Measurements from ENCODE around the gene C17orf67.

C17orf67 gene, protein sequence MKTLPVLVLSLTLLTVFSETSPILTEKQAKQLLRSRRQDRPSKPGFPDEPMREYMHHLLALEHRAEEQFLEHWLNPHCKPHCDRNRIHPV

DNA sequence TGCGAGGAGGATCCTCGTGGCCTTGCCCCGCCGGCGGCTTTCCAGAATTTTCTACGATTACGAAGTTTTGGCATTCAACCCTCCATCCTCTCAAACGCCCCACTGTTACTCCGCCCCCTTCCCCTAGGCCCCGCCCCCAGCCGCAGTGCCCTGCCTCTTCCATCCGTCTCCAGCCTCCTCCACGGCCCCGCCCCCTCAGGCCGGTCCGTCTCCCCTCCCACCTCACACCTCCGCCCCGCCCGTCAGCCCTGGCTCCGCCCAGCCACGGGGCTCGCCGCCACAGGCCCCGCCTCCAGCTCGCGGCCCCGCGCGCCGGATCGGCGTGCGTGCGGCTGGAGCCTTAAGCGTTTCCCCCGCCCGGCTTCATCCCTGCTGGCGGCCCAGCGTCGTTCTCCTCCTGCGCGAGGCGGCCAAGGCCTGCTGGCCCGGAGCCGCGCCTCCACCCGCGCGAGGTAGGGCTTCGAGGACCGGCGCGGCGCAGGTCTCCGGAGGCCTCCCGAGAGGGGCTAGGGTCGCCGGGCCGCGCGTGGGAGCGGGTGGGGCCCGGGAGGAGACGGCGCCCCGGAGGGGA, at the start of gene C17orf67, which contains the start of gene DGKE:
TSS of gene C17orf67 (minus strand) at position 112 of the 571 bp plus-strand sequence. CDS start 18,110 bp downstream, outside the sequence.
TSS of gene DGKE (plus strand) at position 343 of the 571 bp plus-strand sequence. CDS start 645 bp downstream, outside the sequence.
- peak; percentile 98 to 99 for DNase-seq

DNA sequence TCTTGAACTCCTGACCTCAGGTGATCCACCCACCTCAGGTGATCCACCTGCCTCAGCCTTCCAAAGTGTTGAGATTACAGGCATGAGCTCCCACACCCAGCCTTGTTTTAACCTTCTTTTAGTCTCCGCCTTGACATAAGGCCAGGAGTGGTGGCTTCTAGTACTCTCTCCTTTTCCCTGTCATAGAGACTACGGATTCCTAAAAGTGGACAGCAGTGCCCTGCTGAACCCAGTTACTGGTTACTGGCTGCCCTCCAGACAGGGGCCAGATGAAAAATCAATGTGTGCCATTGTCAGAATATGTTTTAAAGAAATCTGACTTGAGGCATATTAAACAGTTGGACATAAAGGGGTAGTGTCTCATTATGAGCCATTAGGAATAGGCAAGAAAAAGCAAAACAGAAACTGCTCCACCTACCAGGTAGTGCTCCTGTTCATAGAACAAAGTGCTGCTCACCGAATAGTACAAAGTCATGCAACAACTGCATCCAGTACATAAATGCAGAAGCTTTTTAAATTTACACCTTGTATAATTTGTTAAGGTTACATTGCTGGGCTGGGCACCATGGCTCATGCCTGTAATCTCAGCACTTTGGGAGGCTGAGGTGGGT, 48.1 kb upstream of the C17orf67 start:
- DNase-seq: no peak

DNA sequence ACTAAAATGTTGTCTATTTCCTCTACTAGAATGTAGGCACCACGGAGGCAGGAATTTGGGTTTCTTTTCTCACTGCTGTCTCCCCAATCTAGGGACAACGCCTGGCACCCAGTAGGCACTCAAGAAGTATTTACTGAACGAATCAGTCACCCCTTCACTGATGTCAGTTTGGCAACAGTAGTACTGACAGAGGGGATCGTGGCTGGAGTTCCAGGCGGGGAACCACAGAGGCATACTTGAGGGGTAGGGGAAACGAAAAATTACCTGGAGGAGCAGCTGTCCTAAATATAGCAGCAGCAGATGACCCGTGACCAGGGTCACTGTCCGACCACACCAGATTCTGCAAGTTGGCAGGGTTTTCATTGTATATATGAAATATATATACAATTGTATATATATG, 46.9 kb upstream of the C17orf67 start:
- DNase-seq: no peak

- no peak for DNase-seq
Measured at GRCh38 chr17:56880133-56880532, 46.4 kb upstream of the C17orf67 start.

GRCh38 chr17:56879280-56879679, 45.6 kb upstream of the C17orf67 start:
- no peak for DNase-seq

- DNase-seq: no peak
Measured at GRCh38 chr17:56876766-56877179, 43.1 kb upstream of the C17orf67 start.

GRCh38 chr17:56870081-56870651, 36.4 kb upstream of the C17orf67 start:
- DNase-seq: peak in 1 of 2 donors; percentile 15

GRCh38 chr17:56868716-56869115, 35.0 kb upstream of the C17orf67 start:
- DNase-seq: no peak

GRCh38 chr17:56867948-56868376, 34.2 kb upstream of the C17orf67 start:
- DNase-seq: no peak

GRCh38 chr17:56866496-56866895, 32.8 kb upstream of the C17orf67 start:
- no peak for DNase-seq

DNA sequence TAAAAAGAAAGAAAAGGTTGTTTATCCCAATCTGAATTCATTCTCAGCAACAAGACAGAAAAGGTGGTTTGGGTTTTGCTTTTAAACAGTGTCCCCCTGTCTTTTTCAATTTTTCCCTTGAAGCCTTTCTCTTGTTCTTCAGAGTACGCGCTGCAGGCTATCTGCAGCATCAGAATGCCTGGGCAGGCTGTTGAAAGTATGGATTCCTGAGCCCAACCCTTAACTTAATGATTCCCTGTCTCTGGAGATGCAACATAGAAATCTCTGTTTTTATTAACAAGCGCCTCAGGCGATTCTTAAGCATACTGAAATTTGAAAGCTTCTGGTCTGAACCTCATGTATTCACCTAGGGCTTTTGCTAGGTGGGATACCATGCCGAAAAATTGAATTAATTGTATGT, 32.4 kb upstream of the C17orf67 start:
- DNase-seq: no peak

DNA sequence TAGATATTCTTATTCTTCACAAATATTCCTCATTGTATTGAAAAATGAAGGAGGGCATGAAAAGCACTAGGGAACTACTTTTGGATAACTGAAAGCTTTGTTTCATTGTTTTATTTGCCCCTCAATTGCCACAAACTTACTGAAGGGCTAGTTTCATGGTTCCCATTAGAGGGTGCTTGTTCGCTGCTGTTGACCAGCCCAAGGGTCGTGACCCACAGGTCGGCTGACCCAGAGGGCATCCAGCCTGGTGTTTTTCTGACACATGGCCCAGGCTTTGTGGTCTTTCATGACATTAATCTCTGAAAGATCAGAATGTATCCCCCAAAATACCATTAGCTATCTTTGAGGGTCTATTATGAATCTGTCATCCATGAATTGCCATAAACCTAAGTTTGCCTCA, 30.3 kb upstream of the C17orf67 start:
- DNase-seq: no peak

DNA sequence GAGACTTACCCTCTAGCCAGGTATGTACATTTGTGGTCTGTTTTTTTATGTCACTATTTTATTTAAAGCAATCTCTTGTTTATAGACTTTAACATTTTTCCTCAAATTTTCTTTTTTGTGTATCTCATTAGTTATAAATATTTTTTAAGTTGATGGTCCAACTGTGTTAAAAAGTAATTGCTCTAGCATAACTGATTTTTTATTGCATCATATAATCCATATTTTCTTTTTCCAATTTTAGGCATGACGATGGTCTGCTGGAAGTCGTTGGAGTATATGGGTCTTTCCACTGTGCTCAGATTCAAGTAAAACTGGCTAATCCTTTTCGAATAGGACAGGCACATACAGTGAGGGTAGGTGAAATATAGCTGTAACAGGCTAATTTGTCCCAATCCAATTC, 28.2 kb upstream of the C17orf67 start:
- DNase-seq: no peak

- DNase-seq: no peak
Measured at GRCh38 chr17:56851008-56851407, 17.3 kb upstream of the C17orf67 start.

DNA sequence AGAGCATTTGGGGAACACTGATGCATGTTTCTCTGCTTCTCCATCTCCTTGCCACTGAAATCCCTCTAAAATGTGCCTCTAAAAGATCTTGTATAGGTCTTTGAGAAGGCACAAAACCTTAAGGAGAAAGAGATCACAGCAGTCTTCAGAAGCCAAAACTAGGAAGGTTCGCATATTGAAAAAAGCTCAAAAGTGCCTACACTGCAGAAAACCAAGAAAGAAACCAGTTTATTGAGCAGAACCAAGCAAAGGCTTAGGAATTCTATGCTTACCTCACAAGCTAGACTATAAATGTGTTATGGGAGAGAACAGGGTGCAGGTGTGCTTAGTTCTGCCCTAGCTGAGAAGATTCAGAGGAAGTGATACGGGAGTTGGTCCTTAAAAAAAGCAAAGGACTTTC, 16.9 kb upstream of the C17orf67 start:
- DNase-seq: no peak

GRCh38 chr17:56849131-56849530, 15.4 kb upstream of the C17orf67 start:
- DNase-seq: no peak

GRCh38 chr17:56847106-56847505, 13.4 kb upstream of the C17orf67 start:
- DNase-seq: no peak

GRCh38 chr17:56845934-56846333, 12.2 kb upstream of the C17orf67 start:
- no peak for DNase-seq

DNA sequence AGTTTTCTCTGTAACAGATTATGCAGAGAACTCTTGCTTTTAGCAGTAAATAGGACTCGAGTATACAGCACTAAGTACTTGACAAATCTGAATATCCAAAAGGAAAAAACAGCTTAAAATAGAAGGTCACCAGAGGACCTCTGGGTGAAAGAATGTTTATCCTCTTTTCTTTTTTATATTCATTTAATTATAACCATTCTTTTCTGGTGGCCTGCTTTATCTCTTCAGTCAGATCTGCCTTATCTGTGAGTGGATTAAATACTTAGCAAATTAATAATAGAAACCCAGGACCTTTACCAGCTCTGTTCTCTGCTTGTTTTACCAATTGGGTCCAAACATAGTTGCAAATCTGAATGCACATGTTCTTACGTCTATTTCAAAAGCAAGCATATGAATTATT, 8.9 kb upstream of the C17orf67 start:
- DNase-seq: no peak

GRCh38 chr17:56838687-56839086, 5.0 kb upstream of the C17orf67 start:
- no peak for DNase-seq

DNA sequence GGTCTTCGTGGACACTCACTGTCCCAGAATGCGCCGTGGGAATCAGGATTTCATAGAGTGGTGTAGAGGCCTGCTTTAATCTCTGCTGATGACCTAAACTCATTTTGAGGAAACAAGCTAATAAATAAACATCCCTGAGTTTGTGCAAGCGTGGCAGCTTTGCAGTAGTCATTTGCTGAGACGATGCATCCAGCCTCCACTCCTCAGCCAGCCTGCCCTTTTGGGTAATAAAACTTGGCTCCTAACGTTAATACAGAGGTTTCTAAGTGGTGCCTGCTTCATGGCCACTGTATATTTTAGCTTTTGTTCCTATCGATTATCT, 1.5 kb upstream of the C17orf67 start:
- no peak for DNase-seq

DNA sequence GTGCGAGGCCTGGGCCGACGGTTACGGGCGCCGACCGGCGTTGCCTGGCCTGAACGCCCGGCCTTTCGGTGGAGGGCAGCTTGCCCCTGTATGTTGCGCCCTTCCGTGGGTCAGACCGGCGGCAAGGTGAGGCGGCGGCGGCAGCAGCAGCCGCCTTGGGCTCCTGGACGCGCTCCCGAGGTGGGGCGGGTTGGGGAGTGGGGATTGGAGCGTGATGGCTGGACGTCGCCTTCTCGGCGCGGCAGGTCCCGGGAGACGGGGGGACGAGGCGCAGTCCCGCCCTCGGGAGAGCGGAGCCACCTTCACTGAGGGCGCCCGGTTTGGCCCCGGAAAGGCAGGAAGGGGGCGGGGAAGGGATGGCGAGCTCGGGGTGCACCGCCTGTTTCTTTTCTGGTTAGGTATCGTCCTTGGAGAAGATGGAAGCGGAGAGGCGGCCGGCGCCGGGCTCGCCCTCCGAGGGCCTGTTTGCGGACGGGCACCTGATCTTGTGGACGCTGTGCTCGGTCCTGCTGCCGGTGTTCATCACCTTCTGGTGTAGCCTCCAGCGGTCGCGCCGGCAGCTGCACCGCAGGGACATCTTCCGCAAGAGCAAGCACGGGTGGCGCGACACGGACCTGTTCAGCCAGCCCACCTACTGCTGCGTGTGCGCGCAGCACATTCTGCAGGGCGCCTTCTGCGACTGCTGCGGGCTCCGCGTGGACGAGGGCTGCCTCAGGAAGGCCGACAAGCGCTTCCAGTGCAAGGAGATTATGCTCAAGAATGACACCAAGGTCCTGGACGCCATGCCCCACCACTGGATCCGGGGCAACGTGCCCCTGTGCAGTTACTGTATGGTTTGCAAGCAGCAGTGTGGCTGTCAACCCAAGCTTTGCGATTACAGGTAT, 902 bp upstream of the C17orf67 start:
- DNase-seq: peak; percentile 52 to 67

GRCh38 chr17:56833057-56833808, 487 bp downstream of the C17orf67 start:
- peak; percentile 39 to 58 for DNase-seq

Data from stimulated activated CD4-positive, alpha-beta T cell treated with anti-CD3 and anti-CD28 coated beads, Interleukin-2, amount 100 ng/mL, for 48 hours (primary cell).